Duodenal mucosa (tissue), 2 donors: ENCODE results near the gene NFIC.

Experiments
- H3K27ac ChIP-seq: one replicate; pipeline ENCODE4 v1.7.0; 2013; ENCODE audit warnings: low read depth, low read length
- H3K27me3 ChIP-seq, 2 donors: one replicate each; pipeline ENCODE4 v1.7.0; 2013; ENCODE audit warnings: low read length in 2 of 2, control low read depth in 1 of 2; ENCODE audit not compliant: insufficient read depth in 2 of 2, control insufficient read depth in 1 of 2
- H3K36me3 ChIP-seq, 2 donors: one replicate each; pipeline ENCODE4 v1.7.0; 2013; ENCODE audit warnings: low read length in 2 of 2, control low read depth in 1 of 2; ENCODE audit not compliant: insufficient read depth in 2 of 2, control insufficient read depth in 1 of 2
- H3K4me1 ChIP-seq, 2 donors: one replicate each; pipeline ENCODE4 v1.7.0; 2013; ENCODE audit warnings: low read length in 2 of 2, control low read depth in 1 of 2; ENCODE audit not compliant: insufficient read depth in 2 of 2, control insufficient read depth in 1 of 2
- H3K4me3 ChIP-seq, 2 donors: one replicate each; pipeline ENCODE4 v1.7.0; 2013; ENCODE audit warnings: low read length in 2 of 2, low read depth in 1 of 2
- H3K9ac ChIP-seq, 2 donors: one replicate each; pipeline ENCODE4 v1.7.0; 2013; ENCODE audit warnings: low read length in 2 of 2, low read depth in 1 of 2
- H3K9me3 ChIP-seq, 2 donors: one replicate each; pipeline ENCODE4 v1.7.0; 2013; ENCODE audit warnings: low read length in 2 of 2, control low read depth in 1 of 2; ENCODE audit not compliant: control insufficient read depth in 1 of 2

NFIC gene

DNA sequence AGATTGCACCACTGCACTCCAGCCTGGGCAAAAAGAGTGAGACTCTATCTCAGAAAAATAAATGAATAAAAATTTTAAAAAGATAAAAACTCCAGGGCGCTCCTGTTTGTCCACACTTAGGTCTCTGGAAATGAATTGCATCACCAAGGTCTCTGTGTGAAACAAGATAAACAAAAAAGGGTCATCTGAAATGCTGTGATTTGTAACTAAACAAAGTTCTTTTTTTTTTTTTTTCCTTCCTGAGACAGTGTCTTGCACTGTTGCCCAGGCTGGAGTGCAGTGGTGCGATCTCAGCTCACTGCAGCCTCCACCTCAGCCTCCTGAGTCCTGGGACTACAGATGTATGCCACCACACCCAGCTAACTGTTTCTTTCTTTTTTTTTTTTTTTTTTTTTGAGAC is 151.3 kb downstream of the NFIC start:
- H3K4me1 ChIP-seq = peaks cover 27 to 31% of the 10 kb centered on the region in 2 donors
- peaks cover 13 to 18% of the 10 kb centered on the region in 2 donors for H3K36me3 ChIP-seq
- H3K27ac ChIP-seq = no peak overlapping the region
- no peaks in the 10 kb centered on the region for H3K27me3 ChIP-seq
- H3K9ac ChIP-seq = no peak overlapping the region
- H3K9me3 ChIP-seq = no peaks in the 10 kb centered on the region
- H3K4me3 ChIP-seq = no peak overlapping the region

- H3K4me1 ChIP-seq = peaks cover 26% of the 10 kb centered on the region in 2 donors
- no peaks in the 10 kb centered on the region for H3K27me3 ChIP-seq
- no peaks in the 10 kb centered on the region for H3K9me3 ChIP-seq
- H3K9ac ChIP-seq = no peak overlapping the region
- peaks cover 13 to 23% of the 10 kb centered on the region in 2 donors for H3K36me3 ChIP-seq
- H3K27ac ChIP-seq = no peak overlapping the region
- no peak overlapping the region for H3K4me3 ChIP-seq
Observed at GRCh38 chr19:3518255-3518654, 151.9 kb downstream of the NFIC start.

DNA sequence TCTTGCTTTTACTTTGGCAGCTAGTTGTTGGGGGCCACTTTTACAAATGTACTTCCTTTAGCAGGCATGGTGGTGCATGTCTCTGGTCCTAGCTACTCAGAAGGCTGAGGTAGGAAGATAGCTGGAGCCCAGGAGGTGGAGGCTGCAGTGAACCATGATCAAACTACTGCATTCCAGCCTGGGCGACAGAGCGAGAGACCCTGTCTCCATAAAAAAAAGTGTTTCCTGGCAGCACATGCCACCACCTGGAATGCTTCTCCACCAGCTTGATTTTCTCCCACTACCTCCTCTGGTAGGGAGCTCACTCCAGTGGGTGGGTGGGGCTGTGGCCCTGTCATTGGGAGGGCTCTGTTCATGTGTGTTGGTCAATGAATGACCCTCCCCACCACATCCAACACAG is 152.3 kb downstream of the NFIC start:
- H3K4me1 ChIP-seq = peaks cover 24% of the 10 kb centered on the region in 2 donors
- H3K9ac ChIP-seq = no peak overlapping the region

More for the DNA sequence above, 152.3 kb downstream of the NFIC start:
- Histone ChIP-seq H3K27me3 (no peaks in the 10 kb centered on the region), H3K9me3 (no peaks in the 10 kb centered on the region), H3K4me3 (no peak overlapping the region), H3K36me3 (peaks cover 13 to 27% of the 10 kb centered on the region in 2 donors), H3K27ac (no peak overlapping the region)
